ENCODE data around the gene CCN6. TPM values are rescaled to one million over a fixed set of nuclear protein-coding genes. Genes with fewer than 3 reads are reported as not detected.
"Not testable (repeated sequence)": the region's sequence is repeated elsewhere in the genome, so short reads cannot be mapped to it uniquely, and the experiment has no call there.

Gene CCN6
- polyA plus RNA-seq, 4 donors = 1.8 to 3.9 (median 3.4) TPM

GRCh38 chr6:112029045-112029822 lies 24.7 kb upstream of the CCN6 start:
- DNase-seq (ENCODE audit: low read depth in 4 of 4, low spot score in 2 of 4) = no peak

- DNase-seq (ENCODE audit: low read depth in 4 of 4, low spot score in 2 of 4) = no peak
These were observed 23.5 kb upstream of the CCN6 start for GRCh38 chr6:112030206-112030960.

- no peak for DNase-seq (ENCODE audit: low read depth in 4 of 4, low spot score in 2 of 4)
These were observed 22.8 kb upstream of the CCN6 start for GRCh38 chr6:112030961-112031660.

GRCh38 chr6:112031960-112032359 lies 21.9 kb upstream of the CCN6 start:
- no peak for DNase-seq (ENCODE audit: low read depth in 4 of 4, low spot score in 2 of 4)

- DNase-seq (ENCODE audit: low read depth in 4 of 4, low spot score in 2 of 4) = no peak
These were observed 21.2 kb upstream of the CCN6 start for GRCh38 chr6:112032728-112033127.

- DNase-seq (ENCODE audit: low read depth in 4 of 4, low spot score in 2 of 4) = no peak
These were observed 19.9 kb upstream of the CCN6 start for GRCh38 chr6:112033791-112034615.

GRCh38 chr6:112034616-112034995 lies 19.3 kb upstream of the CCN6 start:
- no peak for DNase-seq (ENCODE audit: low read depth in 4 of 4, low spot score in 2 of 4)

GRCh38 chr6:112036088-112036637 lies 17.7 kb upstream of the CCN6 start:
- no peak for DNase-seq (ENCODE audit: low read depth in 4 of 4, low spot score in 2 of 4)

- DNase-seq (ENCODE audit: low read depth in 4 of 4, low spot score in 2 of 4) = no peak
These were observed 16.1 kb upstream of the CCN6 start for GRCh38 chr6:112037783-112038216.

- DNase-seq (ENCODE audit: low read depth in 4 of 4, low spot score in 2 of 4) = no peak
These were observed 15.6 kb upstream of the CCN6 start for GRCh38 chr6:112038268-112038667.

GRCh38 chr6:112038756-112039430 lies 15.0 kb upstream of the CCN6 start:
- no peak for DNase-seq (ENCODE audit: low read depth in 4 of 4, low spot score in 2 of 4)

GRCh38 chr6:112039431-112039770 lies 14.5 kb upstream of the CCN6 start:
- no peak for DNase-seq (ENCODE audit: low read depth in 4 of 4, low spot score in 2 of 4)

GRCh38 chr6:112040956-112041355 lies 12.9 kb upstream of the CCN6 start:
- DNase-seq (ENCODE audit: low read depth in 4 of 4, low spot score in 2 of 4) = no peak

- DNase-seq (ENCODE audit: low read depth in 4 of 4, low spot score in 2 of 4) = no peak
These were observed 12.4 kb upstream of the CCN6 start for GRCh38 chr6:112041535-112041934.

- peak; percentile 81 to 91 (median 84) for DNase-seq (ENCODE audit: low read depth in 4 of 4, low spot score in 2 of 4)
These were observed 10.6 kb upstream of the CCN6 start for GRCh38 chr6:112043032-112044007.

GRCh38 chr6:112044196-112044595 lies 9.7 kb upstream of the CCN6 start:
- no peak for DNase-seq (ENCODE audit: low read depth in 4 of 4, low spot score in 2 of 4)

GRCh38 chr6:112044856-112045255 lies 9.0 kb upstream of the CCN6 start:
- peak in 1 of 4 donors; percentile 37 for DNase-seq (ENCODE audit: low read depth in 4 of 4, low spot score in 2 of 4)

- DNase-seq (ENCODE audit: low read depth in 4 of 4, low spot score in 2 of 4) = not testable (repeated sequence)
These were observed 6.4 kb upstream of the CCN6 start for GRCh38 chr6:112047523-112047922.

Measured in left renal cortex interstitium (tissue), 4 donors.